GM11168 (cell line): Measurements from ENCODE around the gene ST3GAL5.

ENCODE experiments used
- in situ Hi-C: fragments of 300-500 bp; cut with MboI; formaldehyde crosslinking; loops from one replicate; pipeline ENCODE4 v1.12.0; 2022; ENCODE audit warnings: low sequenced_read_pairs; ENCODE audit not compliant: unreplicated experiment

Gene ST3GAL5

GRCh38 chr2:85920810-85921545 lies 32.2 kb upstream of the ST3GAL5 start:
- in situ Hi-C loops = no loop called here

GRCh38 chr2:85917887-85918795 lies 29.4 kb upstream of the ST3GAL5 start:
- in situ Hi-C loops = no loop called here

- in situ Hi-C loops = no loop called here
Observed at GRCh38 chr2:85915606-85916303, 27.0 kb upstream of the ST3GAL5 start.

GRCh38 chr2:85914922-85915321 lies 26.1 kb upstream of the ST3GAL5 start:
- in situ Hi-C loops = no loop called here

GRCh38 chr2:85913884-85914881 lies 25.4 kb upstream of the ST3GAL5 start:
- in situ Hi-C loops = no loop called here

GRCh38 chr2:85911814-85912692 lies 23.3 kb upstream of the ST3GAL5 start:
- in situ Hi-C loops = no loop called here

- in situ Hi-C loops = no loop called here
Observed at GRCh38 chr2:85911097-85911496, 22.3 kb upstream of the ST3GAL5 start.

GRCh38 chr2:85909005-85909404 lies 20.2 kb upstream of the ST3GAL5 start:
- in situ Hi-C loops = no loop called here

GRCh38 chr2:85908506-85908905 lies 19.7 kb upstream of the ST3GAL5 start:
- in situ Hi-C loops = no loop called here

GRCh38 chr2:85907671-85908157 lies 18.9 kb upstream of the ST3GAL5 start:
- in situ Hi-C loops = no loop called here

- in situ Hi-C loops = no loop called here
Observed at GRCh38 chr2:85906748-85907147, 18.0 kb upstream of the ST3GAL5 start.

GRCh38 chr2:85905891-85906290 lies 17.1 kb upstream of the ST3GAL5 start:
- in situ Hi-C loops = no loop called here

- in situ Hi-C loops = no loop called here
Observed at GRCh38 chr2:85905187-85905666, 16.4 kb upstream of the ST3GAL5 start.

GRCh38 chr2:85903849-85904248 lies 15.1 kb upstream of the ST3GAL5 start:
- in situ Hi-C loops = no loop called here

GRCh38 chr2:85902496-85902895 lies 13.7 kb upstream of the ST3GAL5 start:
- in situ Hi-C loops = no loop called here

- in situ Hi-C loops = no loop called here
Observed at GRCh38 chr2:85901155-85901554, 12.4 kb upstream of the ST3GAL5 start.

- in situ Hi-C loops = no loop called here
Observed at GRCh38 chr2:85900366-85900765, 11.6 kb upstream of the ST3GAL5 start.

- in situ Hi-C loops = no loop called here
Observed at GRCh38 chr2:85899849-85900248, 11.1 kb upstream of the ST3GAL5 start.
